Measurements from ENCODE around the gene DRD4.
"Not testable (repeated sequence)": the region's sequence is repeated elsewhere in the genome, so short reads cannot be mapped to it uniquely, and the experiment has no call there.

DRD4 gene

DNA sequence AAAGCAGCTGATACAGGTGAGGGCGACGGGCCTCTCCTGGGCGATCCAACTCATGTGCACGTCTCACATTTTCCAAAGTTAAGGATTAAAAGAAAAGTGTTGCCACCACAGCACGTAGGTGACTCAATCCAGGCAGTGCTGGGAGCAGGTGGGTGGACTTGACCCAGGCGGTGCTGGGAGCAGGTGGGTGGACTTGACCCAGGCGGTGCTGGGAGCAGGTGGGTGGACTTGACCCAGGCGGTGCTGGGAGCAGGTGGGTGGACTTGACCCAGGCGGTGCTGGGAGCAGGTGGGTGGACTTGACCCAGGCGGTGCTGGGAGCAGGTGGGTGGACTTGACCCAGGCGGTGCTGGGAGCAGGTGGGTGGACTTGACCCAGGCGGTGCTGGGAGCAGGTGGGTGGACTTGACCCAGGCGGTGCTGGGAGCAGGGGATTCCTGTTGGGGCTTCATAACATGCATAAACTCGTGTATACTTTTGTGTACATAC lies 10.6 kb downstream of the DRD4 start:
- H3K36me3 ChIP-seq (ENCODE audit: insufficient read depth, low read length); H3K79me2 ChIP-seq (ENCODE audit: control insufficient read depth, insufficient read depth, low read length, unreplicated experiment); H3K27ac ChIP-seq (ENCODE audit: low read depth, low read length); H2AFZ ChIP-seq (ENCODE audit: low read length, unreplicated experiment); H3K4me3 ChIP-seq (ENCODE audit: low read depth, low read length); H3K4me1 ChIP-seq (ENCODE audit: control insufficient read depth, insufficient read depth, low read length, unreplicated experiment); H3K27me3 ChIP-seq (ENCODE audit: insufficient read depth, low read length): not testable (repeated sequence)

DNA sequence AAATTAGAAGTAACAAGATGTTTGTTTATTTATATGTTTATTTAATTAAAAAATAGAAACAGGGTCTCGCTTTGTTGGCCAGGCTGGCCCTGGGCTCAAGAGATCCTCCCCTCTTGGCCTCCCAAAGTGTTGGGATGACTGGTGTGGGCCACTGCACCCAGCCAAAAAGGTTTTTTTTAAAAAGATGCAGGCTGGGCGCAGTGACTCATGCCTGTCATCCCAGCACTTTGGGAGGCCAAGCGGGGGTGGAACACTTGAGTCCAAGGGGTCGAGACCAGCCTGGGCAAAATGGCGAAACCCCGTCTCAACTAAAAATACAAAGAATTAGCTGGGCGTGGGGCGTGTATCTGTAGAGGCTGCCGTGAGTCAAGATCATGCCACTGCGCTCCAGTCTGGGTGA lies 13.4 kb downstream of the DRD4 start:
- H3K79me2 ChIP-seq (ENCODE audit: control insufficient read depth, insufficient read depth, low read length, unreplicated experiment): no peaks in the 10 kb centered on the region
- H3K4me1 ChIP-seq (ENCODE audit: control insufficient read depth, insufficient read depth, low read length, unreplicated experiment): no peaks in the 10 kb centered on the region
- no peak overlapping the region for H2AFZ ChIP-seq (ENCODE audit: low read length, unreplicated experiment)
- H3K36me3 ChIP-seq (ENCODE audit: insufficient read depth, low read length): no peaks in the 10 kb centered on the region
- no peaks in the 10 kb centered on the region for H3K27me3 ChIP-seq (ENCODE audit: insufficient read depth, low read length)
- H3K4me3 ChIP-seq (ENCODE audit: low read depth, low read length): no peak overlapping the region
- no peak overlapping the region for H3K27ac ChIP-seq (ENCODE audit: low read depth, low read length)

DNA sequence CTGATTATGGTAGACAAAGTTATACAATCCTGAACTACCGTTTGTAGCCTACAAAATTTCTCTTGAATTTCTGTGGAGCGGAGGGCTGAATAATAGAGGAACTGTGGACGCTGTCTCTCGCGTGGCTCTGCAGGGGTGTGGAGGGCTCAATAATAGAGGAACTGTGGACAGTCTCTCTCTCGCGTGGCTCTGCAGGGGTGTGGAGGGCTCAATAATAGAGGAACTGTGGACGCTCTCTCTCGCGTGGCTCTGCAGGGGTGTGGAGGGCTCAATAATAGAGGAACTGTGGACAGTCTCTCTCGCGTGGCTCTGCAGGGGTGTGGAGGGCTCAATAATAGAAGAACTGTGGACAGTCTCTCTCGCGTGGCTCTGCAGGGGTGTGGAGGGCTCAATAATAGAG lies 16.1 kb downstream of the DRD4 start:
- H3K36me3 ChIP-seq (ENCODE audit: insufficient read depth, low read length); H3K27ac ChIP-seq (ENCODE audit: low read depth, low read length); H2AFZ ChIP-seq (ENCODE audit: low read length, unreplicated experiment); H3K4me1 ChIP-seq (ENCODE audit: control insufficient read depth, insufficient read depth, low read length, unreplicated experiment); H3K27me3 ChIP-seq (ENCODE audit: insufficient read depth, low read length); H3K4me3 ChIP-seq (ENCODE audit: low read depth, low read length); H3K79me2 ChIP-seq (ENCODE audit: control insufficient read depth, insufficient read depth, low read length, unreplicated experiment): not testable (repeated sequence)

DNA sequence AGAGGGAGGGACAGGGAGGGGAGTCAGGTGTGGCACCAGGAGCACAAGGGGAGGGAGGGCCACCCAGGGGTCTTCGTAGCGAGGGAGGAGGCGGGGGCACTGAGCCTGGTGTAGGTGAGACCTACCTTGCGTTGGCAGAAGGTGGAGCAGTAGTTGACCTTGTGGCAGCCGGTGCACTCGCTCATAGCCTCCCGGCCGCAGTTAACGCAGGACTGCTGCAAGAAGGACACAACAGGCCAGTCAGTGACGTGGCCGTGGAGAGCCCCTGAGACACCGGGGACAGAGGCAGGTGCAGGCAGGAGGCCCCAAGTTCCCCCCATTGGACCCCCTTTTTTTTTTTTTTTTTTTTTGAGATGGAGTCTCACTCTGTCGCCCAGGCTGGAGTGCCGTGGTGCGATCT lies 16.8 kb downstream of the DRD4 start:
- no peaks in the 10 kb centered on the region for H3K79me2 ChIP-seq (ENCODE audit: control insufficient read depth, insufficient read depth, low read length, unreplicated experiment)
- no peak overlapping the region for H2AFZ ChIP-seq (ENCODE audit: low read length, unreplicated experiment)
- H3K4me3 ChIP-seq (ENCODE audit: low read depth, low read length): no peak overlapping the region
- no peaks in the 10 kb centered on the region for H3K27me3 ChIP-seq (ENCODE audit: insufficient read depth, low read length)
- H3K27ac ChIP-seq (ENCODE audit: low read depth, low read length): no peak overlapping the region
- H3K36me3 ChIP-seq (ENCODE audit: insufficient read depth, low read length): no peaks in the 10 kb centered on the region
- H3K4me1 ChIP-seq (ENCODE audit: control insufficient read depth, insufficient read depth, low read length, unreplicated experiment): no peaks in the 10 kb centered on the region

DNA sequence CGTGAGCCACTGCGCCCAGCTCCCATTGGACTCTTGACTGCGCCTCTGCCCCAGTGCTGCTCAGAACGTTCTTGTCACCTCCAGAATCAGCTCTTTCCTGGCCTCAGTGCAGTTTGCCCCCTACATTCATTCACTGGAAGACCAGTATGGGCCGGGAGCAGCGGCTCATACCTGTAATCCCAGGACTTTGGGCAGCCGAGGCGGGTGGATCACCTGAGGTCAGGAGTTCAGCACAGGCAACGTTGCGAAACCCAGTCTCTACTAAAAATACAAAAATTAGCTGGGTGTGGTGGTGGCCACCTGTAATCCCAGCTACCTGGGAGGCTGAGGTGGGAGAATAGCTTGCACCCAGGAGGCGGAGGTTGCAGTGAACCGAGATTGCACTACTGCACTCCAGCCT lies 17.4 kb downstream of the DRD4 start:
- not testable (repeated sequence) for H3K36me3 ChIP-seq (ENCODE audit: insufficient read depth, low read length)

DNA sequence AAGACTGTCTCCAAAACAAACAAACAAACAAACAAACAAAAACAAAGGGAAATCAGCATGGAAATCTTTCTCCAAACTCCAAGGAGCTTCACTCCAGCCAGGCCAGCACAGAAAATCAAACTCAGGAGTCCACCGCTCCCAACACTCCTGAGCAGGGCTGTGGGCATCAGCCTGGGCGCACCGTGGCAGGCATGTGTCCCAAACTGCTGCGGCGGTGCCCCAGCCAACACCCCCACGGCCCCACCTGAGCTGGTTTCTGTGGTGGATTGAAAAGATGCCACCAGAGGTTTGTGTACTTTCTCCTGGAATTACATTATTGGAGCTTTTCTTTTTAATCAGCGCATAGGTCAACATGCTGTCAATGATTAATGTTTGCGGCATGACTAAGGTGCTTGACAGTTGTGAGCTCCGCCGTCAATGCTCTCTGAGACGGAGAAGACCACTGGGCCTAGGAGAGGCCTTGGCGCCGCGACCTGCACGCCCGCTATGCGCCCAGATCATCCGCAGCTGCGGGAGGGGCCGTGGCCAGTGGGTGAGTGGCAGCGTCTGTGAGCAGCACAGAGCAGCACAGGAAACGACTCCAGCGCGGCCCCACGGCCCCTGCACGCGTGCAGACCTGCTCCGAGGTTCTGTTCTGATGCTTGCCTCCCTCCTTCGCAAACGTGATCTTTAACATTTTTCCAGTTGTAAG lies 18.1 kb downstream of the DRD4 start:
- no peaks in the 10 kb centered on the region for H3K36me3 ChIP-seq (ENCODE audit: insufficient read depth, low read length)
- no peaks in the 10 kb centered on the region for H3K27me3 ChIP-seq (ENCODE audit: insufficient read depth, low read length)
- H3K79me2 ChIP-seq (ENCODE audit: control insufficient read depth, insufficient read depth, low read length, unreplicated experiment): no peaks in the 10 kb centered on the region
- H3K4me1 ChIP-seq (ENCODE audit: control insufficient read depth, insufficient read depth, low read length, unreplicated experiment): no peaks in the 10 kb centered on the region
- no peak overlapping the region for H3K4me3 ChIP-seq (ENCODE audit: low read depth, low read length)
- no peak overlapping the region for H3K27ac ChIP-seq (ENCODE audit: low read depth, low read length)
- no peak overlapping the region for H2AFZ ChIP-seq (ENCODE audit: low read length, unreplicated experiment)

More for the DNA sequence above, 17.4 kb downstream of the DRD4 start:
- not testable (repeated sequence) for H2AFZ ChIP-seq (ENCODE audit: low read length, unreplicated experiment); H3K27ac ChIP-seq (ENCODE audit: low read depth, low read length); H3K4me1 ChIP-seq (ENCODE audit: control insufficient read depth, insufficient read depth, low read length, unreplicated experiment); H3K79me2 ChIP-seq (ENCODE audit: control insufficient read depth, insufficient read depth, low read length, unreplicated experiment); H3K4me3 ChIP-seq (ENCODE audit: low read depth, low read length); H3K27me3 ChIP-seq (ENCODE audit: insufficient read depth, low read length)

DNA sequence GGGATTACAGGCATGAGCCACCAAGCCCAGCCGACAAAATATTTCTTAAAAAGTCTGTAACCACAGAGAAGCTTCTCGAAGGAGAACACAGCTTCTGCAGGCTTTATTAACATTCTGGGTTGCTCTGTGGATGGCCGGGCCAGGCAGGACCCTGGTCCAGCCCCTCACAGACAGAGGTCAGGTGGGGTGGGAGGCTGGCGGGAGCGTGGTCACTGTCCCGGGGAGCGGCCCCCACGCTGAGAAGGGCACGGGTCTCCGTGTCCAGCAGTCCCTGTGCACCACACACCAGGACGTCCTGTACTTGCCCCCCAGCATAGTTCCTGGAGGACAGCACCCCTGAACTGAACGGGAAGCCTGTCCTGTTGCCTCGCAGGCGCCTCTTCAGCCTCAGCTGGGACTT lies 19.4 kb downstream of the DRD4 start:
- no peak overlapping the region for H3K27ac ChIP-seq (ENCODE audit: low read depth, low read length)
- no peaks in the 10 kb centered on the region for H3K79me2 ChIP-seq (ENCODE audit: control insufficient read depth, insufficient read depth, low read length, unreplicated experiment)
- no peak overlapping the region for H3K4me3 ChIP-seq (ENCODE audit: low read depth, low read length)
- no peaks in the 10 kb centered on the region for H3K4me1 ChIP-seq (ENCODE audit: control insufficient read depth, insufficient read depth, low read length, unreplicated experiment)
- H3K27me3 ChIP-seq (ENCODE audit: insufficient read depth, low read length): no peaks in the 10 kb centered on the region
- H3K36me3 ChIP-seq (ENCODE audit: insufficient read depth, low read length): no peaks in the 10 kb centered on the region
- no peak overlapping the region for H2AFZ ChIP-seq (ENCODE audit: low read length, unreplicated experiment)

DNA sequence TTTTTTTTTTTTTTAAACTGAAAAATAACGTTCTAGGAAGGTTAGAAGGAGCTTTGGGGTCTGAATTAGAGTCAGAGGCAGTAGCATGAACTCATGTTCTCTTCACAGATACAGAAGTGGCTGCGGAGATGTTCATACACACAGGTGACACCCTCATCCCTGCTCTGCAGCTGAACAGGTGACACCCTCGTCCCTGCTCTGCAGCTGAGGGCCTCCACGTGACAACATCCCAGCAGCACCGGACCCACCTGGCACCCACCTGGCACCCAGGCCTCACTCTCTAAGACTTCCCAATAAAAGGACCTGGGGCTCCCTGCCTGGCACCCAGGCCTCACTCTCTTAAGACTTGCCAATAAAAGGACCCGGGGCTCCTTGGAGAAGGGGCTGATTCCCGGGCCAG lies 19.8 kb downstream of the DRD4 start:
- H3K79me2 ChIP-seq (ENCODE audit: control insufficient read depth, insufficient read depth, low read length, unreplicated experiment): no peaks in the 10 kb centered on the region
- no peak overlapping the region for H3K27ac ChIP-seq (ENCODE audit: low read depth, low read length)
- H3K27me3 ChIP-seq (ENCODE audit: insufficient read depth, low read length): no peaks in the 10 kb centered on the region
- no peaks in the 10 kb centered on the region for H3K4me1 ChIP-seq (ENCODE audit: control insufficient read depth, insufficient read depth, low read length, unreplicated experiment)
- H3K36me3 ChIP-seq (ENCODE audit: insufficient read depth, low read length): no peaks in the 10 kb centered on the region
- H2AFZ ChIP-seq (ENCODE audit: low read length, unreplicated experiment): no peak overlapping the region
- H3K4me3 ChIP-seq (ENCODE audit: low read depth, low read length): no peak overlapping the region

DNA sequence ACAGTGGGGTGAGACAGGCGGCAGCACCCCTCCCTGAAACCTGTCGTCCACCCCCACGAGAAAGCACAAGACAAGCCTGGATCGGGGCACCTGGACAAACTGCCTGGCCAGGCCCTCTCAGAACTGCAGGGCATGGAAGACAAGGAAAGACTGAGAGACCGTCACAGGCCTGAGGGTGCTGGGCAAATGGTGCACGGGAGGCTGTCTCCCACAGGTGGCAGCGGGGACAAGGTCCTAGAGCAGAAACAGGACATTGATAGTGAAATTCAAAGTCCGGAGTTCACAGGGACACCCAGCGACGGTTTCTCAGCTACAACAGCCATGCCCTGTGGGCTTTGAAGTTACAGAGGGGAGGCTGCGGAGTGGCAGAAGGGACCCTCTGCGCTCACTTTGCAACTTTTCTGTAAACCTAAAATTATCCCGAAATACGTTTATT lies 20.6 kb downstream of the DRD4 start:
- no peak overlapping the region for H3K27ac ChIP-seq (ENCODE audit: low read depth, low read length)
- no peaks in the 10 kb centered on the region for H3K27me3 ChIP-seq (ENCODE audit: insufficient read depth, low read length)
- no peak overlapping the region for H3K4me3 ChIP-seq (ENCODE audit: low read depth, low read length)
- no peaks in the 10 kb centered on the region for H3K4me1 ChIP-seq (ENCODE audit: control insufficient read depth, insufficient read depth, low read length, unreplicated experiment)
- no peaks in the 10 kb centered on the region for H3K79me2 ChIP-seq (ENCODE audit: control insufficient read depth, insufficient read depth, low read length, unreplicated experiment)
- H3K36me3 ChIP-seq (ENCODE audit: insufficient read depth, low read length): peaks cover 5% of the 10 kb centered on the region; the same call in 1 of the 2 replicates
- H2AFZ ChIP-seq (ENCODE audit: low read length, unreplicated experiment): no peak overlapping the region

DNA sequence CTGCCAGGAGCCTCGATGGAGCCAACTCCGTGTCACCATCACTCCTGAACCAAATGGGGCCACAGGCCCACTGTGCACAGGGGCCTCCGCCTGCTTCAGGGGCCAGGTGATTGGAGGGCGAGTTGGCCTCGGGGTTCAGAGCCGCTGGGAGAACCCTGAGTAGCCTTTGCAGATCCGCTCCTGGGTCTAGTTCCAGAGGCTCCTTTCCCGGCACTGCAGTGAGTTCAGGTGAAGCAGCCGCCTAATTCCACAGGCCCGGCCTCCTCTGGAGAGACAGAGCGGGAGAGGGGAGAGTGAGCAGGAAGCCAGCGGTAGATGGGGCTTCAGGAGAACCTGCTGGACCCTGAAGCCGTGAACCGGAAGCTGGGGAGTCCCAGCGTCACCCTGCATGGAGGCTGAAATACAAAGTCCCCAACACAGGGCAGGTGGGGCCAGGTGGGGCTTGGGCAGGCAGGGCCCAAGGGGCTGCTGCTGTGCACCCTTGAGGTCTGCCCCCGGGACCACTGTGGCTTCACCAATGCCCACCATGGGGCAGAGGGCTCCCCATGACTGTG lies 22.5 kb downstream of the DRD4 start:
- peaks cover 5% of the 10 kb centered on the region; the same call in 1 of the 2 replicates for H3K36me3 ChIP-seq (ENCODE audit: insufficient read depth, low read length)
- no peak overlapping the region for H3K4me3 ChIP-seq (ENCODE audit: low read depth, low read length)
- H2AFZ ChIP-seq (ENCODE audit: low read length, unreplicated experiment): no peak overlapping the region
- H3K4me1 ChIP-seq (ENCODE audit: control insufficient read depth, insufficient read depth, low read length, unreplicated experiment): no peaks in the 10 kb centered on the region
- no peaks in the 10 kb centered on the region for H3K79me2 ChIP-seq (ENCODE audit: control insufficient read depth, insufficient read depth, low read length, unreplicated experiment)
- no peaks in the 10 kb centered on the region for H3K27me3 ChIP-seq (ENCODE audit: insufficient read depth, low read length)
- H3K27ac ChIP-seq (ENCODE audit: low read depth, low read length): no peak overlapping the region

DNA sequence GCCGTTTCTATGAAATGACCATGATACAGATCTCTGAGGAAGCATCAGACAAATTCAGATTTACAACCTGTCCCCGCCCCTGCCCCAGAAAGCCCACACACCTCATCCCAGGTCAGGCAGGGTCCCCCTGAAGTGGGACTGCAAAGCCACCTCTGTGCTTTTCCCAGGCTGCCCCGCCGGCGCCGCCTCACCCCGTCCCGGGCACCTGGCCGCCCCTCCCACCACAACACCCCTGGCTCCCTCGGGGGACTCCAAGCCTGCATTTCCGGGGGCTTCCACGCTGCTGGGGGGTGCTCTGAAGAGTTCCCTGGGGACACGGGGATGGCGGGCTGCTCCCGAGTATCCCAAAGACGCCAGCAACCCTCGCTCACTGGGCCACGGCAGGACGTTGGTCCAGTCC lies 23.2 kb downstream of the DRD4 start:
- Histone ChIP-seq H3K27me3 (ENCODE audit: insufficient read depth, low read length) (no peaks in the 10 kb centered on the region), H2AFZ (ENCODE audit: low read length, unreplicated experiment) (no peak overlapping the region), H3K4me3 (ENCODE audit: low read depth, low read length) (no peak overlapping the region), H3K36me3 (ENCODE audit: insufficient read depth, low read length) (peaks cover 8% of the 10 kb centered on the region), H3K4me1 (ENCODE audit: control insufficient read depth, insufficient read depth, low read length, unreplicated experiment) (no peaks in the 10 kb centered on the region), H3K79me2 (ENCODE audit: control insufficient read depth, insufficient read depth, low read length, unreplicated experiment) (no peaks in the 10 kb centered on the region), H3K27ac (ENCODE audit: low read depth, low read length) (no peak overlapping the region)
